Heart left ventricle (tissue), 16 donors: ENCODE measurements around the gene ECEL1. TPM values are rescaled to one million over a fixed set of nuclear protein-coding genes. Genes with fewer than 3 reads are reported as not detected.
"Not testable (repeated sequence)": the region's sequence is repeated elsewhere in the genome, so short reads cannot be mapped to it uniquely, and the experiment has no call there.

Experiments used
- ATAC-seq, 4 donors: fragments of 200-7000 bp; cut with Tn5 transposase; one replicate each; pipeline ENCODE4 v1.9.1; 2020 to 2022; ENCODE audit warnings: moderate library complexity in 4 of 4, mild to moderate bottlenecking in 3 of 4, moderate number of reproducible peaks in 1 of 4
- DNase-seq, 5 donors: peaks; one replicate each; pipeline ENCODE4 v3.0.0-alpha.2; 2020
- H3K27ac ChIP-seq, 12 donors: fragments of 200-600 bp; sonication (generic) in 4 of 12; one replicate each; pipeline versions ENCODE4 v1.5.0 to v1.8.0; 2016 to 2022; ENCODE audit warnings: mild to moderate bottlenecking in 2 of 12
- H3K27me3 ChIP-seq, 9 donors: fragments of 200-600 bp; sonication (generic) in 2 of 9; one replicate each; pipeline versions ENCODE4 v1.5.1 to v1.8.0; 2016 to 2022; ENCODE audit warnings: mild to moderate bottlenecking in 3 of 9
- H3K36me3 ChIP-seq, 9 donors: fragments of 200-600 bp; sonication (generic) in 2 of 9; one replicate each; pipeline versions ENCODE4 v1.5.0 to v1.8.0; 2018 to 2022; ENCODE audit warnings: mild to moderate bottlenecking in 2 of 9
- H3K4me1 ChIP-seq, 12 donors: fragments of 200-600 bp; sonication (generic) in 4 of 12; one replicate each; pipeline versions ENCODE4 v1.5.0 to v1.8.0; 2016 to 2022; ENCODE audit warnings: mild to moderate bottlenecking in 3 of 12
- H3K4me3 ChIP-seq, 12 donors: fragments of 200-600 bp; sonication (generic) in 4 of 12; one replicate each; pipeline versions ENCODE4 v1.5.0 to v1.8.0; 2017 to 2022; ENCODE audit warnings: mild to moderate bottlenecking in 9 of 12, moderate library complexity in 4 of 12
- H3K9me3 ChIP-seq, 12 donors: fragments of 200-600 bp; sonication (generic) in 4 of 12; one replicate each; pipeline versions ENCODE4 v1.5.0 to v1.8.0; 2016 to 2022; ENCODE audit warnings: mild to moderate bottlenecking in 1 of 12
- CTCF ChIP-seq, 12 donors: fragments of 200-600 bp; sonication (generic) in 4 of 12; IDR thresholded peaks; one replicate each; pipeline versions ENCODE4 v1.5.0 to v1.8.0; 2018 to 2022; ENCODE audit warnings: antibody characterized with exemption in 12 of 12, mild to moderate bottlenecking in 5 of 12
- POLR2A ChIP-seq, 2 donors: fragments of 450-650 bp; IDR thresholded peaks; one replicate each; pipeline ENCODE4 v1.6.1; 2017; ENCODE audit warnings: antibody characterized with exemption in 2 of 2, mild to moderate bottlenecking in 2 of 2, moderate library complexity in 2 of 2
- WGBS, 4 donors: extraction: QIAGEN DNeasy Blood & Tissue Kit in 2 of 4; methylation state at CpG; one replicate each; pipeline versions ENCODE4 v1.1.5 to v1.1.7; 2013 to 2018; 5-methylcytosine and 5-hydroxymethylcytosine counted together
- intact Hi-C, 10 donors: fragments of 100-400 bp; cut with DNase I; formaldehyde crosslinking; loops; one replicate each; pipeline versions ENCODE4 v1.11.1 to v1.14.2; 2022
- polyA plus RNA-seq, 2 donors: library from polyadenylated mRNA; stranded (reverse); fragments of 200-250 nt; gene quantifications; one replicate each; pipeline ENCODE4 v1.2.3, GENCODE V29; 2013
- total RNA-seq, 9 donors: library from RNA; depleted of rRNA in 2 of 9; stranded (reverse); fragments of >200 nt in 2 of 9; fragmentation: NEBNext Ultra II Directional in 3 of 9; extraction: Animal tissue kit (Norgen Biotek cat#: 25700) in 3 of 9; gene quantifications; one replicate each; pipeline versions ENCODE4 v1.1.0 to v1.2.4, GENCODE V29; 2016 to 2023
- donor health status: ischemic (EF 13 %, LVEDD 7.1; RV severe dilation, severe dysfunction).
- donor health status: healthy with polysubstance abuse.
- donor health status: DM: no; HTN: yes; CAD: no.
- donor health status: DM: no; HTN: no; CAD: no.
- donor health status: ischemic (EF 25% LVEDD 6.9; RV normal size, moderate dysfunction).
- donor health status: ischemic (EF 25% LVEDD 5.7; RV mildly dilated, moderate dysfunction).
- donor health status: healthy.
- donor health status: DM: yes; HTN: yes; CAD: no.
- donor health status: ischemic (EF 35%, LVEDD 5.7; RV mildly dilated, moderate dysfunction).
- donor health status: nonischemic (EF 11% LVEDD 7.7; RV severe dilation, severe dysfunction).
- donor health status: DM: yes; HTN: yes; CAD: no.
- donor health status: PGD.
- donor health status: ischemic (EF 29% LVEDD 5.4; RV normal size, mild dysfunction).
- donor health status: nonischemic (EF 23%, LVEDD 6.1; RV moderate dilation, normal function).

ECEL1 gene
- total and polyA plus RNA-seq, 11 donors, result 0.20 to 1.4 (median 0.32) TPM; not detected in 3

- ATAC-seq (no peak), DNase-seq (peak in 1 of 5 donors; percentile 26)
- intact Hi-C loops, result loop anchor here in 4 of 10 donors (2.0 to 10.0 kb wide), 6 partner anchors 81 to 534 kb away; partner anchors contain the start of genes NPPC (in 1 of the 4) and PRSS56 (in 1 of the 4)
- H3K9me3 ChIP-seq, result no peaks in the 10 kb centered on the region
- no peaks in the 10 kb centered on the region for H3K36me3 ChIP-seq
- no peak overlapping the region for H3K27ac ChIP-seq
- H3K4me3 ChIP-seq, result no peak overlapping the region
- peaks cover 0 to 4% (median 0%) of the 10 kb centered on the region in 12 donors for H3K4me1 ChIP-seq
- TF ChIP-seq CTCF (IDR thresholded peaks at IDR 0.05) (no peak), POLR2A (IDR thresholded peaks at IDR 0.05) (no peak)
- peaks cover 0 to 6% (median 0%) of the 10 kb centered on the region in 9 donors for H3K27me3 ChIP-seq
- 60 to 68% (median 64%) methylated on average over 8 to 12 of the region's 12 CpGs for WGBS, 4 donors
These were observed 46.4 kb downstream of the ECEL1 start for GRCh38 chr2:232441147-232441651.

- peak; percentile 75 to 92 (median 81) for DNase-seq
- ATAC-seq, result peak; percentile 38 to 83 (median 72)
- not testable (repeated sequence) for H3K4me1 ChIP-seq, H3K9me3 ChIP-seq, H3K36me3 ChIP-seq, H3K27me3 ChIP-seq, H3K4me3 ChIP-seq, H3K27ac ChIP-seq
- WGBS, 4 donors, result 12 to 21% (median 18%) methylated on average over 9 to 15 of the region's 16 CpGs
- TF ChIP-seq CTCF (IDR thresholded peaks at IDR 0.05), result peak; percentile 74 to 96 (median 88)
- intact Hi-C loops, result loop anchor here in 5 of 10 donors (1.0 to 10.0 kb wide), 7 partner anchors 82 to 534 kb away; partner anchors contain the start of genes NPPC (in 1 of the 5) and PRSS56 (in 1 of the 5)
These were observed 47.2 kb downstream of the ECEL1 start for GRCh38 chr2:232440220-232441018.

GRCh38 chr2:232439758-232440135 lies 47.9 kb downstream of the ECEL1 start:
- no peaks in the 10 kb centered on the region for H3K9me3 ChIP-seq
- WGBS, 4 donors, result 30 to 69% (median 43%) methylated on average over 1 to 3 of the region's 5 CpGs
- peaks cover 0 to 4% (median 0%) of the 10 kb centered on the region in 12 donors for H3K4me1 ChIP-seq
- H3K36me3 ChIP-seq, result no peaks in the 10 kb centered on the region
- DNase-seq (peak in 2 of 5 donors; percentile 15 to 25), ATAC-seq (no peak)
- no peak for TF ChIP-seq POLR2A (IDR thresholded peaks at IDR 0.05)
- TF ChIP-seq CTCF (IDR thresholded peaks at IDR 0.05), result peak in 10 of 12 donors; percentile 14 to 52 (median 36)
- no peak overlapping the region for H3K4me3 ChIP-seq
- H3K27me3 ChIP-seq, result peaks cover 0 to 6% (median 0%) of the 10 kb centered on the region in 9 donors
- H3K27ac ChIP-seq, result no peak overlapping the region
- intact Hi-C loops, result loop anchor here (1.0 to 10.0 kb wide), 9 partner anchors 83 to 537 kb away; partner anchors contain the start of genes NPPC (in 1 of the 10) and PRSS56 (in 1 of the 10)
